GM19351 (cell line): ENCODE data around the gene GJB2.

Experiments used
- ATAC-seq: cut with Tn5 transposase; IDR thresholded peaks from one replicate; pipeline ENCODE4 v1.9.1; 2021; ENCODE audit warnings: mild to moderate bottlenecking, moderate library complexity; ENCODE audit not compliant: unreplicated experiment

Gene GJB2

DNA sequence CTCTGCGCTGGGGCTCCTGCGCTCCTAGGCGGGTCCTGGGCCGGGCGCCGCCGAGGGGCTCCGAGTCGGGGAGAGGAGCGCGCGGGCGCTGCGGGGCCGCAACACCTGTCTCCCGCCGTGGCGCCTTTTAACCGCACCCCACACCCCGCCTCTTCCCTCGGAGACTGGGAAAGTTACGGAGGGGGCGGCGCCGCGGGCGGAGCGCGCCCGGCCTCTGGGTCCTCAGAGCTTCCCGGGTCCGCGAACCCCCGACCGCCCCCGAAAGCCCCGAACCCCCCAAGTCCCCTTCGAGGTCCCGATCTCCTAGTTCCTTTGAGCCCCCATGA is at the start of gene GJB2:
TSS of gene GJB2 (minus strand) at position 103 of the 326 bp plus-strand sequence. CDS start 3,357 bp downstream, outside the sequence.
- no peak for ATAC-seq

DNA sequence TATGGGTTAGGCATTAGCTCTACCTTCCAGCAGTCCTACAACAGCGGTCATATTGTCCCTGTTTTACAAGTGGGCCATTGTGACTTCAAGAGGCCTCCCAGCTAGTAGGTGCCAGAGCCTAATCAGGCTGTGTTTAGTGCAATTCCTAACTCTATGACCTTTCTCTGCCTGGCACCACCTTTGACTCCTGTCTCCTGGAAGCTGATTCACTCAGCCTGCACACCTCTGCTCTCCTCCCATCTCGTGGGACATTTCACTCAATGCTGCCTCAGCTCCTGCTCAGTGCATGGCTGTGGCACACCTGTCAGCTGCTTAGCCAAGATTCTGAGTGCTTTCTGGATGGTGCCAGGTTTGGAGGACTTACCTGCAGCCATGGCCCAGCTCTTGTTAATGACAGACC is 48.9 kb upstream of the GJB2 start:
- no peak for ATAC-seq

- ATAC-seq: no peak
Measured at GRCh38 chr13:20239748-20240147, 47.0 kb upstream of the GJB2 start.

GRCh38 chr13:20232556-20233277 is 40.0 kb upstream of the GJB2 start:
- ATAC-seq: no peak

- no peak for ATAC-seq
Measured at GRCh38 chr13:20231839-20232555, 39.3 kb upstream of the GJB2 start, which contains the start of gene GJB6. Gene GJB6, minus strand, starts transcription at chr13:20232319. Its CDS starts 8,839 bp downstream, at chr13:20223480.

- ATAC-seq: no peak
Measured at GRCh38 chr13:20230913-20231838, 38.4 kb upstream of the GJB2 start.

- ATAC-seq: no peak
Measured at GRCh38 chr13:20227730-20228129, 35.0 kb upstream of the GJB2 start.

DNA sequence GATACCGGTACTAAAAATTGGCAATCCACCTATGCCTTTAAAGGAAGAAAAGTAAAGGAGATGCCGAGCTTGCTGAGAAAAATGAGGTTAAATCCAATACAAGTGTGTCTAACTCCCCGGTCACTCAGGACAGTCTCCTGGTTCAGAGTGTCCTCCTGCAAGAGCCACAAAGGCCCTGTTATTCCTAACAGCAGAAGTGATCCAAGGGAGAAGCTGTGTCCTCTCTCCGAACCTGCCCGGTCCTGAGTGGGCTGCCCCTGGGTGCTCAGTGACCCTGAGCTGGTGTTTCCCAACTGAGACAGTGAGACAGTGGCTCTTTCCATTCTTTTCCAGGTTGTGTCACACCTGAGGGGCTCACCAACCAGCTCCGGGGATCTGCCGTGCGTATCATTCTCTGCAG is 34.5 kb upstream of the GJB2 start:
- no peak for ATAC-seq

DNA sequence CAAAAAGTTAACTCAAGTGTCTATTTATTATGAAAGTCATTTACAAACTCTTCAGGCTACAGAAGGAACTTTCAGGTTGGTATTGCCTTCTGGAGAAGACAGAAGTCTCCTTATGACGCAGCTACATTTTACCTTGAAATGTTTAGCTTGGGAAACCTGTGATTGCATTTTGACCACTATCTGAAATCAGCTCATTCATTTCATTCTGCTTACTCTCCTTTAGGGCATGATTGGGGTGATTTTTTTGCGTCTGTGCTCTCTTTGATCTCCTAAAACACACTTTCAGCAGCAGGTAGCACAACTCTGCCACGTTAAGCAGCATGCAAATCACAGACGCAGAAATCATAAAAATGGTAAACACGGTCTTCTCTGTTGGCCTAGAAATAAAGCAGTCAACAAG is 29.8 kb upstream of the GJB2 start:
- no peak for ATAC-seq

- ATAC-seq: no peak
Measured at GRCh38 chr13:20221772-20222171, 29.0 kb upstream of the GJB2 start.

- ATAC-seq: peak; percentile 89
Measured at GRCh38 chr13:20219577-20219976, 26.8 kb upstream of the GJB2 start.

DNA sequence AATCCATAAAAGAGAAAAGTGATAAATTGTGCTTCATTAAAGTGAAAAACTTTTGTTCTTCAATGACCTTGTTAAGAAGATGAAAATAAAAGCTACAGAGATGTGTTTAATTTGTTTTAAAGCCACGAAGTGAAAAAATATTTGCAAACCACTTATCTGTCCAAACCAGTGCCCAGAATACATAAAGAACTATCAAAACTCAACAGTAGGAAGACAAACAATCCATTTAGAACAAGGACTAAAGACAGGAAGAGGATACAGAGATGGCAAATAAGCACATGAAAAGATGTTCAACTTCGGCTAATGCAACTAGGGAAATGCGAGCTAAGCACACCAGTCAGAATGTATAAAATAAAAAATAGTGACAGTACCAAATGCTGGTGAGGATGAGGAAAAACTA is 24.4 kb upstream of the GJB2 start:
- ATAC-seq: no peak

- no peak for ATAC-seq
Measured at GRCh38 chr13:20209948-20210347, 17.2 kb upstream of the GJB2 start.

- ATAC-seq: no peak
Measured at GRCh38 chr13:20206698-20207235, 14.0 kb upstream of the GJB2 start.

DNA sequence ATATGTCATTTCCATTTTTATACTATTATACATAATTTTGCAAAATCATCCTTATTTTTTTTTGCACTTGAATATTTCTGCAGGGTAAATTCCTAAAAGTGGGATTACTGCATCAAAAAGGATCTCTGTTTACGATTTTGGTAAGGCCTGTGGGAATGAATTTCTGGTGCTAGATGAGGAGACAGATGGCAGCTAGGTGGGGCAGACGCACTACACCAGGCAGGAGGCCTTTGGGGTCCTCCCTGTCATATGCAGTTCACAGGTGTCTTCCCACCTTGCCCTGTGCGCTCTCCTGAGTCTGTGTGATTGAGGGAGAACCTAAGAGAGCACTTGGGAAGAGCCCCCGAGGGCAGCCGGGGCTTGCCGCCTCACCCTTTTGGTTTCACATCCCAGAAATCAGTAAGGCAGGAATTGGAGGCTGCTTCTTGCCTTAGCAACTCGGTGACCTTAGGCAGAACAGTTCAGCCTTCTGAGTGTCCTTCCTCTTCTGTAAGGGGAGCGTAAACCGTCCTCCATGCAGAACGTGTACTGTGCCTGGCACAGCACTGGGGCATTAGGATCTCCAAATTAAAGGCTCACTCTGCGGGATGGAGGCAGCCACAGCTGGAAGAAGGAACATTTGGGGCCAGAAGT is 13.4 kb upstream of the GJB2 start:
- no peak for ATAC-seq

GRCh38 chr13:20198781-20199180 is 6.0 kb upstream of the GJB2 start:
- no peak for ATAC-seq

DNA sequence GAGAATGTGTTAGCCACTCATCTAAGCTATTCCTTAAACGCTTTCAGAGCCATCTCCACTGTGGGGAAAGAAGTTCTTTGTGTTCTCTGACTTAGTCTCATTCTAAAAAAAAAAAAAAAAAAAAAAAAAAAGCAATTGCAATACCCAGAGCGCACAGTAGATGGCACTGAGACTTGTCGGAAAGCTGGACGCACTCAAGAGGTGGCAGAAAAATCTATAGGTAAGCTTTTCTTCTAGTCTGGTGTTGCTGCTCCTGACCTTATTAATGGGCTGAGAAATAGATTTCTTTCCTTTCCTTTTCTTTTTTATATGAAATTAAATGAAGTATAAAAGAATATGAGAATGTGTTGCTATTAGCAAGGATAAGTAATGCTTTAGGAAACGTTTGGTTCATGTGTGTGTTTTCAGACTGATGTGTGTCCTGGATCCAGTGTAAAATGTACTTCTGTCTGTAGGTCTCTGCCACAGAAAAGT is 4.7 kb upstream of the GJB2 start:
- ATAC-seq: no peak

DNA sequence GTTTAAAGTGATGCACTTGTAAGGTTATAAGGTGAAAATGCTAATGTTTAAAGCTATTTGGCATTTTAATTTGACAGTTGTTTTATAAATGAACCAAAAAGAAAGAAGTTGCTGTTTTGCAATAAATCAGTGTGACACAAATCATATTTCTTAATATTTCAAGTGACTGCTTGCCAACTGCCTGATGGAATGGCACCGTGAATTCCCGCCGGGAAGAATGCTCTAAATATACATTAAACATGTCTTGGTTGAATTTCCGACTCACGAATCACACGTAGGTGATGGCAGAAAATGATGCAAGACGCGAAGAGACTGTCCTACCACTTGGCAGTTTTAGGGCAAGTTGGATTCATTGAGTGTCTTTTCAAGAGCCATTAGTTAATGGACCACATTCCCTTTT is 3.1 kb upstream of the GJB2 start:
- no peak for ATAC-seq

- ATAC-seq: no peak
Measured at GRCh38 chr13:20193907-20194631, 1.3 kb upstream of the GJB2 start.
